IPS-18c (cell line): ENCODE measurements around the gene NRCAM.

Source experiments
- H3K4me3 ChIP-seq: 2 replicates; pipeline ENCODE4 v1.7.0; 2013; ENCODE audit warnings: low read depth, mild to moderate bottlenecking, low read length, moderate library complexity; ENCODE audit not compliant: insufficient read depth
- H3K9me3 ChIP-seq: one replicate; pipeline ENCODE4 v1.6.1; 2013; ENCODE audit warnings: mild to moderate bottlenecking, low read length, moderate library complexity; ENCODE audit not compliant: control insufficient read depth, insufficient read depth

Gene NRCAM

GRCh38 chr7:108108131-108108530 is 348.1 kb downstream of the NRCAM start:
- Histone ChIP-seq H3K9me3 (no peaks in the 10 kb centered on the region), H3K4me3 (no peak overlapping the region)

GRCh38 chr7:108104324-108104723 is 351.9 kb downstream of the NRCAM start:
- no peak overlapping the region for H3K4me3 ChIP-seq
- H3K9me3 ChIP-seq: no peaks in the 10 kb centered on the region

GRCh38 chr7:108103558-108104298 is 352.5 kb downstream of the NRCAM start:
- Histone ChIP-seq H3K9me3 (no peaks in the 10 kb centered on the region), H3K4me3 (no peak overlapping the region)

DNA sequence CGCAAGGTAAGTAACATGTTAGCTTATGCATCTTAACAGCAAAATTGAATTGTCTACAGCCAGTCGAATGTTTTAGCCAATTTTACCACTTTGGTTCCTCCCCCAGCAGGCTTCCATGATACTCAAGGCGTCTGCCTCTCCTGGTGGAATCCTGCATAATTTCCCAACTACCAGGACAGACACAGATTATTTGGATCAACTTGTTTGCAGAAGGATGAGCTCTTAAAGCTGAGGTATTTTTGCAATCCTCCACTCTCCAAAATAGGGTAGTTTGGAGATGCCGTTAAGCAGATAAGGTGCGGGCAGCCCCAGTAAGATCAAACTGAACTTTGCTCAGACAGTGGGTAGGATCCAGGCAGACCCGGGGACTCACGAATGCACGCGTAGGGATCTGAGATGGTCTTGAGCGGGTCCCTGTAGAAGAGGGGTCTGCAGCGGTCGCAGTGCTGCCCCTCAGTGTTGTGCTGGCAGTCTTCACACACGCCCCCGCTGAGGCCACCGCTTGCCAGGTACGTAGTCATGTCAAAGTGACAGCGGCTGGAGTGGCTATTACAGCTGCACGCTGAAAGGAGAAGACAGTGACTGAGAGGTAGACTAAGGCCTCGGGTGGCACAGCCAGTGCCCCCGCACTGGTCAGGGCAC is 353.4 kb downstream of the NRCAM start:
- Histone ChIP-seq H3K4me3 (no peak overlapping the region), H3K9me3 (no peaks in the 10 kb centered on the region)

- Histone ChIP-seq H3K9me3 (no peaks in the 10 kb centered on the region), H3K4me3 (no peak overlapping the region)
These were observed 354.5 kb downstream of the NRCAM start for GRCh38 chr7:108101759-108102158.

DNA sequence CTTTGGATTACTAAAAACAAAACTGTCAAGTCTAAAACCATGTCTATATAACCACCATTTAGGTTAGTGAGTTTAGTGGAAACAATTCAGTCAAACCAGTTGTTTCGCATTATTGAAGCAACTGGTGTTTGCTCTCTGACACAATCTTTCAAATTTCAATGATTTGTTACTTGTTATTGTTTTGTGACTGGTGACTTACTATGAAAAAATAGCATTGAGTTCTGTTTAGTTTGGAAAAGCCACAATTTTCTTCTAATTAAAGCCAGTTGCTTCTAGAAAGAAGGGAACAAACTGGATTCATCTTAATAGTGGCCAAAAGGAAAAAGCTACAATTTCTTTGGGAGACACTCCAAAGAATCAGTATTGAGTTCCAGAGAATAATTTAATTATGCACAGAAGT is 356.5 kb downstream of the NRCAM start:
- no peaks in the 10 kb centered on the region for H3K9me3 ChIP-seq
- H3K4me3 ChIP-seq: no peak overlapping the region

DNA sequence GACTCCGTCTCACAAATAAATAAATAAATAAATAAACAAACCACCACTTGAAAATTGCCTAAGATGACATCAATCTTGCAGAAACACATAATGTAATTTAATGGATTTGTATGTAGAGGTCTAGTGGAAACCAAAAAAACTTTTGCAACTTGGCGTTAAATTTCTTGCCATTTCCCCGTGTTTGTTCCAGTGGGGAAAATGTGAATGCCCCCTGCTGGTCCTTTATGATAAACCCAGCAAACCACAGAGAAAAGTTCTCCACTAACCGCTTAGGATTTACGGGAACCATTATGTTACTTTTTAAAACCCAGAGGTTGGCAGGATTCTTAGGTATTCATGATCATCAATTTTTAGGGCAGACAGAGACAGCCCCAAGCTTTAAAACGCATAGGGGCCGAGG is 358.5 kb downstream of the NRCAM start:
- Histone ChIP-seq H3K9me3 (no peaks in the 10 kb centered on the region), H3K4me3 (no peak overlapping the region)
